GM11168 (cell line): Measurements from ENCODE around the gene RRM2.

Experiments used
- in situ Hi-C: fragments of 300-500 bp; cut with MboI; formaldehyde crosslinking; loops from one replicate; pipeline ENCODE4 v1.12.0; 2022; ENCODE audit warnings: low sequenced_read_pairs; ENCODE audit not compliant: unreplicated experiment

Gene RRM2

GRCh38 chr2:10122500-10123280 is at the start of gene RRM2:
TSS of gene RRM2 (plus strand) at chr2:10122739. CDS start at chr2:10122799, 60 bp downstream.
- in situ Hi-C loops, result loop anchor here (5.0 kb wide), 1 partner anchor 295 kb away; no protein-coding TSS in a partner anchor

DNA sequence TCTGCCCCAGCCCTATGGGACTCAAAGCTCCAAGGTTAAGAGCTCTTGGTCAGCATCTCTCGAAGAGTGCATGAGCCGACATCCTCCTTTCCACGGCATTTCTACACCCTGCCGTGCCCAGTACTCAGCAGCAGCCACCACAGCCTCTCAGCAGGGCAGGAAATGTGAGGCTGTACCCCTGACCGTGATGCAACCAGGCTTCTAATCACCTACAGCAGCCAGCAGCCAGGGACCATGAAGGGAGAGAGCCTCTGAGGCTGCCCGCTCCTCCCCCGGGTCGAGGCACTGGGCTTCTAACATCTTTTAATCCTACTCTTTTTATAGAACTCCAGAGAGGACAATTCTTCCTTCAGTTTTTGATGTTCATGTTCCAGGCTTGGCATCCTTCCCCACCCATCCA is 48.8 kb upstream of the RRM2 start:
- in situ Hi-C loops, result no loop called here

- in situ Hi-C loops, result no loop called here
Measured at GRCh38 chr2:10075101-10075500, 47.4 kb upstream of the RRM2 start.

GRCh38 chr2:10075571-10076209 is 46.8 kb upstream of the RRM2 start:
- in situ Hi-C loops, result no loop called here

DNA sequence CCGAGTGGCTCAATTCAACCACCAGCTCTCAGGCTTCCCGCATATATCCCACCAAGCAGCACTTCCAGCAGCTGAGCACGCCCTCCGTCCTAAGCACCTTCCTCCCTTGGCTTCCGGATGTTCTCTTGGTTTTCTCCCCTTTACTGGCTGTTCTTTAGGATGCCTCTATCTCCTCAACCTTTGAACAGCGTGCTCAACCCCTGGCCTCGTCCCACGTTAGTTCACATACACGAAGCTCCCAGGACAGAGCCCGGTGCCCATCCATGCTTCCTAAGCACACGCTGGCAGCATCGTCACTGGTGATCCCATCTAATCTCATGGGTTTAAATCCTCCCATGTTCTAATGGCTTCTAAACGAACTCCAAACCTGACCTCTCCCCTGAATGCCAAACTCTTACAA is 46.0 kb upstream of the RRM2 start:
- in situ Hi-C loops, result no loop called here

DNA sequence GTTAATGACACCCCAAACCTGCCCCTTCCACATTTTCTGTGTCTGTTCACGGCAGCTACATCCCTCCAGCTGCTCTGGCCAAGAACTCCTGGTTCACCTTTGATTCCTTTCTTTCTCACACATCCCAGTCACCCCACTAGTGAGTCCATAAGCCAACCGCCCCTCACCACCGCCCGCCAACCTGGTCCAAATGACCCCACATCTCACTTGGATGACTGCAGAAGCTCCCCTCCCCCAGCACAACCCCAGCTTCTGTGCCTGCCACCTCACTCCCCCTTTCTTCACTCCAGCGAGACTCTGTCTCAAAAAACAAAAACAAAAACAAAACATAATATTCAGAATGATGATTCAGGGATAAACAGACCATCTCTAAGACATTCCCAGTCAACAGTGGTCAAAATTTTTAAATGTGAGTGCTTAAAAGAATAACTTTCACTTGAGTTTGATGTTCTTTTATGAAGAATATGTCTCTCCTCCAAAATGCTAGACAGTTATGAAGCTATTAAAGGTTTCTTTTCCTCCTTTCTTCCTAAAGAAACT is 45.5 kb upstream of the RRM2 start:
- in situ Hi-C loops, result no loop called here

GRCh38 chr2:10078001-10078400 is 44.5 kb upstream of the RRM2 start:
- in situ Hi-C loops, result no loop called here

- in situ Hi-C loops, result no loop called here
Measured at GRCh38 chr2:10078704-10079265, 43.8 kb upstream of the RRM2 start.

GRCh38 chr2:10079266-10079869 is 43.2 kb upstream of the RRM2 start:
- in situ Hi-C loops, result no loop called here

- in situ Hi-C loops, result no loop called here
Measured at GRCh38 chr2:10079870-10080535, 42.5 kb upstream of the RRM2 start, which contains the start of gene CYS1. TSS of gene CYS1 (minus strand) at chr2:10080411. CDS start at chr2:10080223, 188 bp downstream.

DNA sequence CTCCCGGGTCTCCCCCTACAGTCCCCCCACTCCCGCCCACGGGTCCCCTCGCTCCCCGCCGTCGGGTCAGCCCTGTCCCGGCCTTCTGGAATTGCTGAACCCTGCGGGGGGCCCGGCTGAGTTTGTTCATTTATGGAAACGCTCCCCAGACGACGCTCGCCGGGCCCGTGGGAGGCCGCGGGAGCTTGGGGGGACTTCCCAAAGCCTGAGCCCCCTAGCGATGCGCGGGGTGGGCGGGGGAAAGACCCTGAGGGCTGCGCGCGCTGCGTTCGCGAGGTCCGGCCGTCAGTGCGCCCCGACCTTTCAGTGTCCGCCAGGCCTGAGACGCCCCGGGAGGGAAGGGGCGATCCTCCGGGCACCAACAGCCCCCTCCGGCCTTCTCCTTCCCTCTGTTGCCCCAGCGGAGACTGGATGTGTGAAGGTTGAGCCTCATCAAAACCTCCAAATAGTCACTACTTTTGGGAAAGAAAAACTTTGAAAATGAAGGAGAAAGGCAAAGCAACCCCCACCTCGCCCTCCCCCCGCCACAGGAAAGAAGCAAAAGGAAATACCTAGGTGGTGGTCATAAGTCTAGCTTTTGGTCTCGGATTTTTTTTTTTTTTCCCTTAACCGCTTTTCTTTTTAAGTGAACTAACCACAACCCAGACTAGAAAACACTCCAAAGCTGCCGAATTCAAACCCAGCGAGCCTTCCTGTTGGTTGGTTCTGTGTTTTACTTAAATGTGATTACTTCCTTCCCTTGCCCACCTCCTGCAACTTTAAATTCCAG is 41.8 kb upstream of the RRM2 start:
- in situ Hi-C loops, result no loop called here

DNA sequence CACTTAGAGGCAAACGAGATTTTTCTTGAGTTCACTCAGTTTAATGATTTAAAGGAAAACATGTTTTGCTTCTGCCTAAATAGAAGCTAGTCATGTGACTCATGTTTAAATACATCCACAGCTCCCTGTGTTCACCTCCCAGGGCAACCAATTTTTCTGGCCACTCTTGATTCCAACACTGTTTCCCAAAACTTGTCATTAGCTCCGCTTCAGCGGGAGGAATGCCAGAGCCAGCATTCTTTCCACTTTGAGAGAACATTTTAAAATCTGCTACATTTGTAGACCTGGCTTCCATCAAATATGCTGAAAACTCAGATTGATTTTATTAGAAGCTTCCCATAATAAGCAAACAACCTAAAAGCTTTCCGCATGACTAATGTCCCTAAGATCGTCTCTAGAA is 39.5 kb upstream of the RRM2 start:
- in situ Hi-C loops, result no loop called here

- in situ Hi-C loops, result no loop called here
Measured at GRCh38 chr2:10083692-10084211, 38.8 kb upstream of the RRM2 start.

DNA sequence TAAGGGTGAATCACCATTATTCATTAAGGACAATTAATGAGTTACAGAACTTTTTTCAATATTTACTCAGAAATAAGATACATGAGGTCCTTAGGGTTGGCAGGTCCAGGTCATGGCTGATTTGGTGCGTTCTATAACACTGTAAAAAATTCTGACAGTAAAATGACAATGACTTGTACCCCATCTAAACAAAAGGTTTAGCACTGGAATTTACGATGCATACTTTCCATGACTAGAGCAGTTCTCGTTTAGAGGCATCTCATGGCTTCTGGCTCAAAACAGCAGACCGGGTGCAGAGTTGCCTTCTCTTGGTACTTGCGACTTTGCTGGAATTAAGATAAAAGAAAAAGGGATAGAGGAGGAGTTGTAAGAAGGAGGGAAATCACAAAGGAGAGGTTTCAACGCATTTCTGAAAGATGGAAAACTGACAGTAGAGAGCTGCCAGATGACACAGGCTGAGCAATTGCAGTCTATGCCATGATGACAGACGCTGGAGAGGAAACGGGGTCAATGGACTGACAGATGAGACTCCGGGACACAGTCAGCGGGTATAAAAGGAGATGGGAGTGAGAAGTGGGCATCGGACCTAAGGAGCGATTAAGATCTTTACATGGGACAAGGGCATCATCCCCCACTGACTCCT is 38.2 kb upstream of the RRM2 start:
- in situ Hi-C loops, result no loop called here

DNA sequence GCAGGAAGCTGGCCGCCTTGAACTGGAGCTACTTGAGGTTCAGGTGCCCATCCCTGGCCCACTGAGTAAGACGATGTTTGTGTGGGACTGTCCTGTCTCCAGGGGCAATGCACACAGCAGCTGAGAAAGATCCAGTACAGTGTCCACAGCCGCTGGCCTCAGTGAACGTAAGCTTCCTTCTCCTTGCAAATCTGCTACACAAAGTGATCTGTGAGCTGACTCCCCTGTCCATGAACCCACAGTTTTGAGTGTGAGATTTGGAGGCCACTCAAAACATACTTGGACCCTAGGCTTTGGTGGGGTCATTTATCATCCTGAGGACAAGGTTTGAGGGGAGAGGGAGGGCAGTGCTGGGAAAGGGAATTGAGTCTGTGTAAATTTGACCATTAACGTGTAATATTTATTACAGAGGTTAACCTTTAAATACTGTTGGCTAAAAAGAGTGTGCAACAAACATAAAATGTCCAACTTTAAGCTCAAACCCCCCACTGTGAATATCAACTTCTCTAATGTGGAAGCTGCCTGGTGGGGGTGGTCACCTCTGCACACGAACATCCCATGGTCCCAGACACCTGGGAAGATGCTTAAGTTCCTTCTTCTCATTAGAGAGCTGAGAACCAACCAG is 37.4 kb upstream of the RRM2 start:
- in situ Hi-C loops, result no loop called here

DNA sequence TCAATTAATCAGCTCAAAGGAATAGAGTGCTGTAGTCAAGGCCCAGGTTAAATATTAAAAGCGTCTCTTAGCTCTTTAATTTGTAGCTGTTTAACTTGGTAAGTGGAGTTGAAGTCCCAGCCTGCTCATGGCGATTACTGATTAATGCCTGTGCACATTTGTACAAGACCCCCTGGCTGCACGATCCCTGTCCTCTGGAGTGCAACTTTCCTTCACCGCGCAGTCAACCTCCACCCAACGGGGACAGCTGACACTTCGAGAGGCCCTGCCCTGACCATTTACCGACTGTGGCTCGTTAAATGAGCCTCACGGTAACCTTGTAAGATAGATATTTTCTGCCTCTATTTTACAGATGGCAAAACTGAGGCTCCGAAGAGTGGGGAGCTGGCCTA is 36.9 kb upstream of the RRM2 start:
- in situ Hi-C loops, result no loop called here

GRCh38 chr2:10086950-10087349 is 35.6 kb upstream of the RRM2 start:
- in situ Hi-C loops, result no loop called here

DNA sequence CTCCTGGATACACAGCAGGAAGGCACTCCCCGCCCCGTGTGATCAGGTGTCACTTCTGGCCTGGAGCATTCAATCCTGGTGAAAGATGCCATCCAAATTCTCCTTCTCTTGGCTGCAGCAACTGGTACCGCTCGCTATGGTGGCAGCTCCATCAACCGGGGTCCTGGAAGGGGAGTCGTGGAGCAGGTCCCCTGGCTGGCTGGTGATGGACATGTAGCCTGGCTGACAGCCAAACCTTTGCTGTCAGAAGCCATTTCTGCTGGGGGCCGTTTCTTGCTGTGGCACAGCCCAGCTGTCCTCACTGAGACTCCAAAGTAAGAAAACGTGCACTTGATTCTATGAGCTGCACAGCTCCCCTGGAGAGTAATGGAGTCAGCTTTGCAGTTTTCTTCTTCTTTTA is 35.2 kb upstream of the RRM2 start:
- in situ Hi-C loops, result no loop called here
